Activated CD4-positive, alpha-beta memory T cell treated with anti-CD3 and anti-CD28 coated beads for 36 hours (primary cell): ENCODE measurements around the gene CELF4. TPM values are rescaled to one million over a fixed set of nuclear protein-coding genes. Genes with fewer than 3 reads are reported as not detected.

Source experiments
- CTCF ChIA-PET: fragments of 350-600 bp; sonication (Branson Sonifier 250); formaldehyde crosslinking; loops from one replicate; lab custom pipeline; 2021; ENCODE audit warnings: antibody characterized with exemption, inconsistent platforms; lab: Charles Lee
- POLR2A ChIA-PET: fragments of 350-600 bp; sonication (Branson Sonifier 250); formaldehyde crosslinking; loops from one replicate; lab custom pipeline; 2021; ENCODE audit warnings: antibody characterized with exemption; lab: Charles Lee
- DNase-seq: peaks from one replicate; pipeline ENCODE4 v3.0.0-alpha.2; 2020
- H3K27ac Mint-ChIP-seq: one replicate; pipeline ENCODE4 v1.8.0; 2021; ENCODE audit warnings: mixed read lengths
- H3K27me3 Mint-ChIP-seq: one replicate; pipeline ENCODE4 v1.8.0; 2021; ENCODE audit warnings: mixed read lengths
- H3K36me3 Mint-ChIP-seq: one replicate; pipeline ENCODE4 v1.8.0; 2021; ENCODE audit warnings: mixed read lengths
- H3K4me1 Mint-ChIP-seq: one replicate; pipeline ENCODE4 v1.8.0; 2021; ENCODE audit warnings: low read depth, mixed read lengths
- H3K4me3 Mint-ChIP-seq: one replicate; pipeline ENCODE4 v1.8.0; 2021; ENCODE audit warnings: mild to moderate bottlenecking, mixed read lengths
- H3K9me3 Mint-ChIP-seq: one replicate; pipeline ENCODE4 v1.8.0; 2021; ENCODE audit warnings: mixed read lengths
- intact Hi-C: fragments of 100-400 bp; cut with micrococcal nuclease; formaldehyde crosslinking; loops from one replicate; pipeline ENCODE4 v1.15.1; 2023
- total RNA-seq, 2 experiments: library from RNA; stranded (reverse); gene quantifications; one replicate each; pipeline ENCODE4 v1.2.3, GENCODE V29; 2021

The CELF4 gene
- total RNA-seq, 2 experiments from 2014 or later = not detected

DNA sequence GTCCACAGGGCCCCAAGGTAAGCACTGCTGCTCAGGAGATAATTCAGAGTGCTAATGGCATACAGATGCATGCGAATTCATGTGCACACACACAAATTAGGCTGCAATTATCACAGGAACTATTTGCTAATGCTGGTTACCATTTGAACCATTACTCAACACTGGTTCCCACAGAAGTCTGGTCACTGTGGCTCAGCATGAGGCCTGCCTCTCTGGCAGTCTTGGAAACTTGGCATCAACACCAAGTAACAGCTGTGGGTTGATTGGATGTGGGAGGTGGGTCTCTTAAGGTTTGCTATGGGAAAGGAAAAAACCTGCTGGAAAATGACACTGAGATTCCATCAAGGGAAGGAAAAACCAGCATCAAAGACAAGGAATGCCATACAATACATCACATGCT, 105.0 kb downstream of the CELF4 start:
- ChIA-PET CTCF (no interaction called here), POLR2A (no interaction called here)
- Mint-ChIP-seq H3K4me3 (no peak overlapping the region), H3K4me1 (no peaks in the 10 kb centered on the region), H3K27me3 (no peaks in the 10 kb centered on the region), H3K36me3 (no peaks in the 10 kb centered on the region), H3K27ac (no peak overlapping the region), H3K9me3 (no peaks in the 10 kb centered on the region)
- no peak for DNase-seq
- intact Hi-C loops = no loop called here

DNA sequence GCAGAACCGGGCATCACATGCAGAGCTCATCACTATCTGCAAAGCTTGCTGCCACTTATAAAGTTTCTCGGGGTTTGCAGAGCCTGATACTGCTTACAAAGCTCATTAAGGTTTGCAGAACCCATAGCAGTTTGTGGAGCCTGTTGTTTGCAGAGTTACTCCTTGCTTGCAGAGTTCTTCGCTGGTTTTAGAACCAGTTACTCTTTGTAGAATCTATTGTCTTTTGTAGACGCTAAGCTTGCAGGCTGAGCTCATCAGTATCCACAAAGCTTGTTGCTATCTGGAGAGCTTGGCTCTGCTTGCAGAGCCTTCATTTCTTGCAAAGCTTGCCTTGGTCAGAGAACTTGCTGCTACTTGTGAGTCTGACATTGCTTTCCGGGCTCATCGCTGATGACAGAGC, 106.9 kb downstream of the CELF4 start:
- H3K9me3 Mint-ChIP-seq = no peaks in the 10 kb centered on the region
- no peaks in the 10 kb centered on the region for H3K36me3 Mint-ChIP-seq
- ChIA-PET CTCF (no interaction called here), POLR2A (no interaction called here)
- intact Hi-C loops = no loop called here
- no peak overlapping the region for H3K27ac Mint-ChIP-seq
- no peaks in the 10 kb centered on the region for H3K27me3 Mint-ChIP-seq
- no peak overlapping the region for H3K4me3 Mint-ChIP-seq
- no peak for DNase-seq
- no peaks in the 10 kb centered on the region for H3K4me1 Mint-ChIP-seq

DNA sequence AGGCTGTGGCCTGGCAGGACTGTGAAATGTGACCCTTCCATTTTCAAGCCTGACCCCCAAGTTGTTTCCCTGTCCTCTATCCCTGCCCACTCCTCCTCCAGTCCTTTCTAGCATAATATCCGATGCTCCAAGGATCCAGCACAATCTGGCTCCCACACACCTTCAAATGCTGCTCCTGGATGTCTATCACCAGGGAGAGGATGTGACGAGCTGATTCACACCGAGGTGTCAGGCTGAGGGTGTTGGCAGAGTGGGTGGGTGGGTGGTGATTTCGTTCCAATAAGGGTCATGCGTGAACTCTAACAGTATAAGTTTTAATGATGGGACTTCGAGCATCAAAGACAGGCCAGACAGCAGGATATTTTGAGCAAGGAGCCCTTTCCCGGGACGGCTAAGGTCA, 107.8 kb downstream of the CELF4 start:
- H3K4me1 Mint-ChIP-seq = no peaks in the 10 kb centered on the region
- no peak for DNase-seq
- no peak overlapping the region for H3K27ac Mint-ChIP-seq
- no peaks in the 10 kb centered on the region for H3K36me3 Mint-ChIP-seq
- POLR2A ChIA-PET = no interaction called here
- H3K4me3 Mint-ChIP-seq = no peak overlapping the region
- intact Hi-C loops = no loop called here
- H3K9me3 Mint-ChIP-seq = no peaks in the 10 kb centered on the region
- CTCF ChIA-PET = no interaction called here
- H3K27me3 Mint-ChIP-seq = peaks cover 3% of the 10 kb centered on the region

DNA sequence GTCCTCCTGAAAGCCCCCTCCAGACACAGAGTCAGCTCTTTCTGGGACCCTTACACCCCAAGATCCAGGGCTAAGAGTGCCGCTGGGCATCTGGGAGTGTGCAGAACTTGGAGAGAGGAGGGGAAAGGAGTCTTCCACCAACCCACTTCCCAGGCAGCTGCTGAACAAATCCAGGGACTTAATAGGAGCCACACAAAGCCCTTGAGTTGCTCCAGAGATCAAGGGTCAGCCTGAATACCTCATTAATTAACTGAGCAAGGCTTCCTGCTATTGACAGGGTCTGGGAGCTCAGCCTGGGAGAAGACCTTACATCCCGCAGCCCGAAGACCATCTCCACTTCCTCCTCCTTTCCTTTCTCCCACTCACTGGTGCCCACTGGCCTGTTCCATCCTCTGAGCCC, 108.3 kb downstream of the CELF4 start:
- POLR2A ChIA-PET = no interaction called here
- Mint-ChIP-seq H3K36me3 (no peaks in the 10 kb centered on the region), H3K4me3 (no peak overlapping the region), H3K4me1 (no peaks in the 10 kb centered on the region), H3K27ac (no peak overlapping the region), H3K27me3 (peaks cover 3% of the 10 kb centered on the region), H3K9me3 (no peaks in the 10 kb centered on the region)
- intact Hi-C loops = no loop called here
- DNase-seq = no peak
- CTCF ChIA-PET = no interaction called here

DNA sequence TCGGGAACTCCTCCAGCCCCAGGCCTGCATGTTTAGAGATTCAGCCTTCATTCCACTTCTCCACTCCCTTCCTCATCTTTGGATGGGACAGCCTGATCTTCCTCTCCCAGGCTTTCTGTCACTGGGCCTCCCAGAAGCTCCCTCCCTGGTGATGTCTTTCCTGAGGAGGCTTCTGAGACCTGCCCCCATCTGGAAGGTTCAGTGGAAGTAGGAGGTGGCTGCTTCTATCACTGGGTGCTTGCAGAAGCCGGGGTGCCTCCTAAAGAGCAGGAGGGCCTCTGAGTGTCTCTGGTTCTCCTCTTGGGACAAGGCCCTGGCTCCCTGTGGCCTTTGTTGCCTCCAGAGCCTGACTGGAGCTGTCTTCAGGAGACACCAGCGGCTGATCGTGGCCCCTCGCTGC, 108.7 kb downstream of the CELF4 start:
- no peak overlapping the region for H3K4me3 Mint-ChIP-seq
- no peaks in the 10 kb centered on the region for H3K9me3 Mint-ChIP-seq
- H3K27me3 Mint-ChIP-seq = peaks cover 3% of the 10 kb centered on the region
- DNase-seq = no peak
- no peaks in the 10 kb centered on the region for H3K4me1 Mint-ChIP-seq
- intact Hi-C loops = no loop called here
- ChIA-PET CTCF (no interaction called here), POLR2A (no interaction called here)
- no peak overlapping the region for H3K27ac Mint-ChIP-seq
- H3K36me3 Mint-ChIP-seq = no peaks in the 10 kb centered on the region

DNA sequence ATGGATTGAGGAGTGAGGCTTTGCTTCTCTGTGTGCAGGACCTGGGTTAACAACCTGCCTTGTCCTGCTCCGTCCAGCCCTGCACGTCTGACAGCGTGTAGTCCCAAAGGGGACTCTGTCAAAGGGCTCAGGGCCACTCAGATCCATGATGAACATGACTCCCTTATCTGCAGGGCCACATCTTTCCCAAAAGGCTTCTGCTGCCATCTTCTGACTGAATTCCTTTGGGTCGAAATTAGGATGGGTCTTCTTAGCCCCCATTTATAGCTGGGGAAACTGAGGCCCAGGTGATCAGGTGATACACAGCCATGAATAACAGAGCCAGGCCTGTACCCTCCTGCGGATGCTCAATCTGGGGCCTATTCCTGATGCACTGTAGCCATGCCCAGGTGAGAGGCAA, 109.2 kb downstream of the CELF4 start:
- intact Hi-C loops = no loop called here
- Mint-ChIP-seq H3K9me3 (no peaks in the 10 kb centered on the region), H3K27ac (no peak overlapping the region), H3K4me1 (no peaks in the 10 kb centered on the region), H3K27me3 (peaks cover 3% of the 10 kb centered on the region), H3K36me3 (no peaks in the 10 kb centered on the region), H3K4me3 (no peak overlapping the region)
- ChIA-PET POLR2A (no interaction called here), CTCF (no interaction called here)
- DNase-seq = no peak

DNA sequence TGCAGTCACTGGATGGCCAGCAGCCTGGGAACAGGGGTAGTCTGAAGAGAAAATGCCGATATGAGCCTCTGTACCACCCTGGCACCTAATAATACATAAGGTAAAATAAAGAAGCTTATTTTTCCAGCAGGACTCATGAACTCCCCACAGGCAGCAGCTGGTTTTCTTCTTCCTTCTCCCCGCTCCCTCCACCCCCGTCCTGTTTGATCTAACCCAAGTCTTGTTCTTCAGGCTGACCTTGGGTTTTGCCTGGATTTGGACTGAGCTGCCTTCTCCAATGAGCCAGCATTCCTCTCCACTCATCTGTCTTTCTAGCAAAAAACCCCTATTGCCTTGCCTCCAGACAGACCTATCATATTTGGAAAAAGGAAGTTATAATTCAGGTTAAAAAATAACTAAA, 111.8 kb downstream of the CELF4 start:
- no peak for DNase-seq
- ChIA-PET POLR2A (no interaction called here), CTCF (no interaction called here)
- Mint-ChIP-seq H3K27me3 (peaks cover 3% of the 10 kb centered on the region), H3K4me3 (no peak overlapping the region), H3K36me3 (no peaks in the 10 kb centered on the region), H3K27ac (no peak overlapping the region), H3K4me1 (no peaks in the 10 kb centered on the region), H3K9me3 (no peaks in the 10 kb centered on the region)
- intact Hi-C loops = no loop called here

DNA sequence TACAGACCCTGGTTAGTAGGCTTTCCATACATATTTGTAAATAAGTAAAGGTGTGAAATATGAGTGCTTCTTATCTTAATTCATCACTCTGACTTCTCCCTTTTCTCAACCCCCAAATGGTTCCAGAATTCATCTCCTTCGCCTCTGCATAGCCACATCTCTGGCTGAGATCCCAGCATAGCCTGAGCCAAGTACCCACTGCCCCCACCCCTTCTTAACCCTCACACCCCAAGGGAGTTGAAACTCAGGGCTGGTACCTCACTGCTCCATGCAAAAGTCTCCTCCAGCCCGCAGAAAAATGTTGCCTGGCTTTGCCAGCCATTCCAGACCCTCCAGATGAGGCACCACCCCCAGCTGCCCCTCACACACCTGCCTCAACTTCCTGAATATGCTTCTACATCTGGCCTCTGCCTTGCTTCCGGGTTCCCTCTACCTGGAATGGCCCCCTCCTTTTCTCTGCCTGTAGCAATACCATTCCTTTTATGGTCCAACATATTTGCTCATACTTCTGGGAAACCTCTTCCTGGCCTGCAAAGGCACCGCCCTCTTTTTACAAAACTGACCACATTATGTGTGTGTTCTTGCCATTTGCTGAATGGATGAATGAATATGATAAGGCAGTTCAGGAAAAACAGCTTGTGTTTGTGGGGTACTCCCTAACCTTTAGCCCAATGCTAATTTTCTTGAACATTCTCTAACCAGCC, 112.8 kb downstream of the CELF4 start:
- Mint-ChIP-seq H3K27me3 (peaks cover 3% of the 10 kb centered on the region), H3K27ac (no peak overlapping the region), H3K9me3 (no peaks in the 10 kb centered on the region), H3K36me3 (no peaks in the 10 kb centered on the region), H3K4me1 (no peaks in the 10 kb centered on the region), H3K4me3 (no peak overlapping the region)
- ChIA-PET POLR2A (no interaction called here), CTCF (no interaction called here)
- DNase-seq = no peak
- intact Hi-C loops = no loop called here

DNA sequence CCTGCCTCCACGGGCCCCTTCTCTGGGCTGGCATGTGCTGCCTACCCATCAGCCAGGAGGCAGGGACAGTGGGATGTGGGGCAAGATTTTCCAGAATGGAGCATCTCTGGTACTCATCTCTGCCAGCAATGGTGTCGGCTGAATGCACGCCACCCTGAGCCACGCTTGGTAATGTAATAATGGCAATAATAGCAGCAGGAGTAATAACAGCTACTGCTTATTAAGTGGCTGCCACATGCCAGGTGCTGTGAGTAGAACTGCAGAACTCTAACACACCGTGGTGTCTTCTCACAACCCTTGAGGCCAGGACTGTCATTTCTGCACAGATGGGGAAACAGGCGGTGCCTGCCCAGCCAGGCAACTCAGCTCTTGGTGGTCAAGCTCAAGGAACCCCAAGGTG, 113.6 kb downstream of the CELF4 start:
- intact Hi-C loops = no loop called here
- Mint-ChIP-seq H3K36me3 (no peaks in the 10 kb centered on the region), H3K9me3 (no peaks in the 10 kb centered on the region), H3K4me1 (no peaks in the 10 kb centered on the region), H3K27ac (no peak overlapping the region), H3K4me3 (no peak overlapping the region), H3K27me3 (peaks cover 3% of the 10 kb centered on the region)
- DNase-seq = no peak
- POLR2A ChIA-PET = no interaction called here
- CTCF ChIA-PET = no interaction called here

DNA sequence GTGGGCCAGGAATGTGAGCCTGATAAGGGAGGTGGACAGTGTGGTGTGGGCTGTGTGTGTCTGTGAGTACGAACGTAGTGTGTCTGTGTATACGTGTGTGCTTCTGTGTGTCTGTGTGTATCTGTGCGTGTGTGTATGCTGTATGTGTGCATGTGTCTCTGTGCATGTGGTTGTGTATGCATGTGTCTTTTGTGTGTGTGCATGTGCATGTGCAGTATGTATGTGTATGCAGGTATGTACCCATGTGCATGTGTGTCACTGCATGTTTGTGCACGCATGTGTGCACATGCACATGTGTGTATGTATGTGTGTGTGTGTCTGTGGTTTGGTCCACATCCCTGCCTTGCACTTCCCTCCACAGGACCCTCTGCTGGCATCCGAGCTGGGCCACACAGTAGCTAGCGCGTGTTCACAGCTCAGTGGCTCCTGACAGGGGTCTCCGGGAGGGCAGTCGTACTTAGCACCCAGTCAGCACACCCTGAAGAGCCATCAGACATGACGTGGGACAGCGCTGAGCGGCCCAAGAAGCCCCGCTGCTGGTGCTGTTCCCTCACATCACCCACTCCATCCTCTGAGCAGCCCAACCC, 114.3 kb downstream of the CELF4 start:
- no peaks in the 10 kb centered on the region for H3K9me3 Mint-ChIP-seq
- no peak overlapping the region for H3K4me3 Mint-ChIP-seq
- ChIA-PET POLR2A (no interaction called here), CTCF (no interaction called here)
- peaks cover 3% of the 10 kb centered on the region for H3K27me3 Mint-ChIP-seq
- no peaks in the 10 kb centered on the region for H3K4me1 Mint-ChIP-seq
- H3K36me3 Mint-ChIP-seq = no peaks in the 10 kb centered on the region
- no peak for DNase-seq
- no peak overlapping the region for H3K27ac Mint-ChIP-seq
- intact Hi-C loops = no loop called here

DNA sequence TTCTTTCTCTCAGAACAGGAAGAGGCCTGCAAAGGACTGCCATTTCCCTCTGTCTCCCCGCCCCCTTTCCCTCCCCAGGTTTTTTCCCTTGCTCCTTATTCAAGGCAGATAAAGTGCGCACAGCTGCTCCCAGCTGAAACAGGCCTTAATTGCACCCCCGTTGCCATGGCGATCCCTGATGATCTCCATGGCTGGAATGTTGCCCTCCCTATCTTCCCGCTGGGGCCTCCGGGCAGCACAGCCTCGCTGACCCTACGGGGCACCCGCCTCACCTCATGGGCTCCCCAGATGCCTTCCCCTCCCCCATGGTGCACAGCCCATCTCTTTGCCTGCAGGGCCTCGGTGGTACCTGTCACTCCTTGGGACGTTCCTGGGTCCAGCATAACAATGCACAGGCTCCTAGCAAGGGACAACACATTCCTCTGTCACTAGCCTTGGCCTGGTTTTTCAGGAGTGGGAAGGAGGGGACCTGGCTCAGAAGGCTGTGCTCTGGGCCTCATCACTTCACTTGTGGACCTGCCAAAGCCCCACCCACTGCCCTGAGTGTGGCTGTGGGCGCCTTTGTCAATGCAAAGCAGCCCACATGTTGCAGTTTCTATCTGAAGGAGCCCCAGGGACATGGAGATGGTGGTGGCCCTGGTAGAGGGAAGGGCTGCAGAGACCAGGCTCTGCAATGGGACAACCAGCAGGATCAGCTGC, 115.0 kb downstream of the CELF4 start:
- no peaks in the 10 kb centered on the region for H3K4me1 Mint-ChIP-seq

DNA sequence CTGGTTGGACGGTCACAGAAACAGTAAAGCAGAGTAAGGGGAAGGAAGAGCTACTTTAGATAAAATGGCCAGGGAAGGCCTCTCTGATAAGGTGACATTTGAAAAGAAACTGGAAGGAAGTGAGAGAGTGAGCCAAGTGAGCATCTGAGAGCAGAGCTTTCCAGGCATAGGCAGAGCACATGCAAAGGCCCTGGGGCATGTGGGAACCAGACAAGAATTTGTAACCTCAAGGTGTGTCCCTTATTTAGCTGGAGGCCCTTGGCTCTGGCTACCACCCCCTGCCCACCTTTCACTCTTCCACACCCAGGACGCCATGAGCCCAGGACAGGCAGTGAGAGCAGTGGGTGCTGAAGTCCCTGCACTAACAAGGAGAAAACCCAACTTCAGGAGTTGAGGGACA, 116.0 kb downstream of the CELF4 start:
- H3K4me1 Mint-ChIP-seq = no peaks in the 10 kb centered on the region
- intact Hi-C loops = no loop called here
- ChIA-PET POLR2A (no interaction called here), CTCF (no interaction called here)
- H3K4me3 Mint-ChIP-seq = no peak overlapping the region
- H3K27ac Mint-ChIP-seq = no peak overlapping the region
- no peaks in the 10 kb centered on the region for H3K9me3 Mint-ChIP-seq
- H3K27me3 Mint-ChIP-seq = peaks cover 3% of the 10 kb centered on the region
- no peak for DNase-seq
- H3K36me3 Mint-ChIP-seq = no peaks in the 10 kb centered on the region

More for the DNA sequence above, 115.0 kb downstream of the CELF4 start:
- ChIA-PET POLR2A (no interaction called here), CTCF (no interaction called here)
- no peak for DNase-seq
- peaks cover 3% of the 10 kb centered on the region for H3K27me3 Mint-ChIP-seq
- H3K4me3 Mint-ChIP-seq = no peak overlapping the region
- no peaks in the 10 kb centered on the region for H3K9me3 Mint-ChIP-seq
- H3K36me3 Mint-ChIP-seq = no peaks in the 10 kb centered on the region
- no peak overlapping the region for H3K27ac Mint-ChIP-seq
- intact Hi-C loops = no loop called here

DNA sequence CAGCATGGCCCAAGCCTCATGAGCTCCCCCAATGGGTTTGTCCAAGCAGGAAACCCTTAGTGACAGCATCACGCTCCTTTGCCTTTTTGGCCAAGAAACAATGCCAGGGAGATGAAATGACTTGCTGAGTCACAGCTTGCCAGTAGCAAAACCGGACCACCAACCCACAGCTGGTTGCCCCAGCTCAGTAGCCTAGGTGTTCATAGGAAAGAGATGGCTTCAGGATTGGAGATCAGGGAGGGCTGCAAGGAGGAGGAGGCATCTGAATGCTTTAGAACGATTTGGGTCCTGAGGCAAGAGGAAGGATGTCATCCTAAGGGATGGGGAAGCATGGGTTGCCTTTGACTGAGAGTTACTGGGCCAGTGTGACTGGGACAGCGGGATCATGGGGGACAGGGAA, 116.7 kb downstream of the CELF4 start:
- Mint-ChIP-seq H3K36me3 (no peaks in the 10 kb centered on the region), H3K27me3 (peaks cover 3% of the 10 kb centered on the region), H3K4me1 (no peaks in the 10 kb centered on the region), H3K27ac (no peak overlapping the region), H3K4me3 (no peak overlapping the region), H3K9me3 (no peaks in the 10 kb centered on the region)
- intact Hi-C loops = no loop called here
- CTCF ChIA-PET = no interaction called here
- DNase-seq = no peak
- POLR2A ChIA-PET = no interaction called here
